ENCODE results near the gene TSPAN19.

- no peak for TF ChIP-seq POLR2A (IDR thresholded peaks at IDR 0.05; ENCODE audit: extremely low read depth, insufficient read length)
- TF ChIP-seq CTCF (IDR thresholded peaks at IDR 0.05; ENCODE audit: low read depth, low read length) = no peak
- TF ChIP-seq MAX (IDR thresholded peaks at IDR 0.05; ENCODE audit: low read depth, low read length) = no peak
- no peak for TF ChIP-seq MYC (IDR thresholded peaks at IDR 0.05; ENCODE audit: low read depth, low read length)
These were observed 59.9 kb downstream of the TSPAN19 start for GRCh38 chr12:84976133-84976532.
